K562 (cell line): ENCODE measurements around the gene MIDN. TPM values are rescaled to one million over a fixed set of nuclear protein-coding genes. Genes with fewer than 3 reads are reported as not detected.
A peak's percentile ranks its signal among the peaks of the same experiment; 100 is the strongest.

ENCODE experiments used
- CGGBP1 ChIP-seq: fragments of 250-450 bp; sonication (Bioruptor Pico); IDR thresholded peaks from 2 replicates; pipeline ENCODE4 v1.9.0; 2021; ENCODE audit warnings: mild to moderate bottlenecking
- CLOCK ChIP-seq: fragments of 250-450 bp; sonication (Bioruptor Pico); IDR thresholded peaks from 2 replicates; pipeline ENCODE4 v1.4.0; 2020; ENCODE audit warnings: mild to moderate bottlenecking, moderate library complexity, borderline replicate concordance
- FIP1L1 ChIP-seq: fragments of 200-400 bp; formaldehyde crosslinking; IDR thresholded peaks from 2 replicates; pipeline ENCODE4 v1.6.1; 2018; ENCODE audit warnings: mild to moderate bottlenecking, low read depth, low read length; ENCODE audit not compliant: poor library complexity, severe bottlenecking
- FOXP4 ChIP-seq: sonication (generic); formaldehyde crosslinking; IDR thresholded peaks from 2 replicates; pipeline ENCODE4 v1.8.0; 2022; ENCODE audit warnings: mild to moderate bottlenecking, missing genetic modification reagents, borderline replicate concordance
- GTF3C2 ChIP-seq: IDR thresholded peaks from 3 replicates; pipeline ENCODE4 v1.6.1; 2011; ENCODE audit warnings: borderline replicate concordance, mild to moderate bottlenecking, moderate library complexity; ENCODE audit not compliant: insufficient read length; ENCODE audit errors: extremely low read depth
- JUNB ChIP-seq: fragments of 450-650 bp; formaldehyde crosslinking; conservative IDR thresholded peaks from 2 replicates; pipeline ENCODE4 v1.4.0; 2020; ENCODE audit warnings: mild to moderate bottlenecking
- NCOA1 ChIP-seq: fragments of 450-650 bp; IDR thresholded peaks from 2 replicates; pipeline ENCODE4 v1.6.1; 2016; ENCODE audit warnings: low read depth
- POU5F1 ChIP-seq: fragments of 150-350 bp; IDR thresholded peaks from 2 replicates; pipeline ENCODE4 v1.6.1; 2014; ENCODE audit warnings: borderline replicate concordance, low read length, low read depth, mild to moderate bottlenecking; ENCODE audit not compliant: partially characterized antibody
- SMARCA4 ChIP-seq: fragments of 450-650 bp; IDR thresholded peaks from 2 replicates; pipeline ENCODE4 v1.6.1; 2016
- SMARCB1 ChIP-seq: IDR thresholded peaks from 2 replicates; pipeline ENCODE4 v1.6.1; 2011; ENCODE audit warnings: improper control_type of control experiment, low read depth; ENCODE audit not compliant: insufficient read length
- STAT5B ChIP-seq: fragments of 250-450 bp; sonication (Bioruptor Pico); IDR thresholded peaks from 2 replicates; pipeline ENCODE4 v1.8.0; 2021; ENCODE audit warnings: mild to moderate bottlenecking, inconsistent platforms
- TOE1 ChIP-seq, 2 experiments: fragments of 450-650 bp in 1 of 2; sonication (generic) in 1 of 2; formaldehyde crosslinking in 1 of 2; IDR thresholded peaks; 2 replicates each; pipeline versions ENCODE4 v1.7.1 to v1.8.0; 2016 to 2022; ENCODE audit warnings: borderline replicate concordance in 2 of 2, mild to moderate bottlenecking in 2 of 2, antibody characterized with exemption in 1 of 2, inconsistent platforms in 1 of 2, low read depth in 1 of 2, missing genetic modification reagents in 1 of 2, moderate library complexity in 1 of 2
- ZBTB26 ChIP-seq: fragments of 450-650 bp; formaldehyde crosslinking; IDR thresholded peaks from 2 replicates; pipeline ENCODE4 v1.4.0; 2022; ENCODE audit warnings: missing genetic modification characterization
- ZBTB43 ChIP-seq: sonication (generic); formaldehyde crosslinking; IDR thresholded peaks from 2 replicates; pipeline ENCODE4 v1.8.0; 2023; ENCODE audit warnings: mild to moderate bottlenecking, missing genetic modification reagents
- ZNF133 ChIP-seq: fragments of 250-450 bp; sonication (Bioruptor Pico); IDR thresholded peaks from 2 replicates; pipeline ENCODE4 v1.4.0; 2020; ENCODE audit warnings: mild to moderate bottlenecking
- ZNF3 ChIP-seq: fragments of 250-450 bp; sonication (Bioruptor Pico); IDR thresholded peaks from 2 replicates; pipeline ENCODE4 v1.5.0; 2021; ENCODE audit warnings: mild to moderate bottlenecking, moderate library complexity
- polyA plus RNA-seq, 8 experiments: library from polyadenylated mRNA; depleted of rRNA in 4 of 8; stranded (reverse) in 5 of 8; unstranded in 3 of 8; fragments of >200 nt; fragmentation: Nextera tagmentation in 2 of 8; fragmentation: Illumina TruSeq in 1 of 8; extraction: Ambion mirVana in 2 of 8; extraction: Trizol in 1 of 8; gene quantifications; 2 replicates each; pipeline versions ENCODE4 v1.2.1 to v1.2.3, GENCODE V29; 2011 to 2014; ENCODE audit warnings: inconsistent platforms in 1 of 8, missing spikeins in 1 of 8
- total RNA-seq, 7 experiments: library from RNA; depleted of rRNA in 6 of 7; stranded (reverse); fragments of >200 nt in 6 of 7; fragmentation: Illumina TruSeq in 2 of 7; extraction: Trizol in 2 of 7; gene quantifications; 2 replicates each; pipeline versions ENCODE4 v1.2.1 to v1.2.3, GENCODE V29; 2011 to 2021; ENCODE audit warnings: low replicate concordance in 1 of 7

Gene MIDN
- total and polyA plus RNA-seq, 9 of the 15 experiments (the other 6 are each of a cell fraction or from before 2014, with no cell fraction given) = 0.17 to 120 (median 10.1) TPM

GRCh38 chr19:1248139-1248785 is at the start of gene MIDN (continued):
- TF ChIP-seq FIP1L1 (peak; percentile 38), ZBTB43 (CRISPR knock-in tag) (no peak), CLOCK (CRISPR knock-in tag) (no peak), SMARCB1 (no peak), STAT5B (CRISPR knock-in tag) (no peak), FOXP4 (CRISPR knock-in tag) (peak; percentile 27; the same call in 1 of the 2 replicates), TOE1 (IDR thresholded peaks at IDR 0.05; ENCODE audit: borderline replicate concordance) (no peak), TOE1 (CRISPR knock-in tag; IDR thresholded peaks at IDR 0.05; ENCODE audit: borderline replicate concordance, low read depth) (no peak), CGGBP1 (no peak), ZBTB26 (CRISPR knock-in tag) (no peak), ZNF3 (no peak), ZNF133 (CRISPR knock-in tag) (no peak), GTF3C2 (no peak), NCOA1 (no peak), POU5F1 (no peak), JUNB (CRISPR knock-in tag) (no peak), SMARCA4 (peak; percentile 45; the same call in 1 of the 2 replicates)
